H54 (cell line): ENCODE measurements around the gene NRBP1.

Experiments used
- DNase-seq: peaks from one replicate; pipeline ENCODE4 v3.0.0; 2011; ENCODE audit warnings: low spot score, mixed read lengths; ENCODE audit not compliant: insufficient read length
- FAIRE-seq: peaks from 3 replicates; lab custom pipeline; 2011; peaks lifted over from hg19 to GRCh38; lab: Jason Lieb, UNC
- POLR2A ChIP-seq: IDR thresholded peaks from 2 replicates; pipeline ENCODE4 v1.6.1; 2011; ENCODE audit warnings: low read depth, mild to moderate bottlenecking, low read length

The NRBP1 gene

GRCh38 chr2:27489498-27490397, 61.3 kb downstream of the NRBP1 start, which contains the start of gene IFT172:
Gene IFT172, minus strand, starts transcription at chr2:27489743. Its CDS starts 90 bp downstream, at chr2:27489653.
- FAIRE-seq, result peak; percentile 96

More at GRCh38 chr2:27489498-27490397, 61.3 kb downstream of the NRBP1 start, which contains the start of gene IFT172:
- TF ChIP-seq POLR2A, result peak; percentile 72
- peak; percentile 95 for DNase-seq
